WTC11 (cell line): ENCODE results near the gene KIAA1210. TPM values are rescaled to one million over a fixed set of nuclear protein-coding genes. Genes with fewer than 3 reads are reported as not detected.

Experiments used
- ATAC-seq: fragments of 200-7000 bp; cut with Tn5 transposase; 2 replicates; pipeline ENCODE4 v1.10.0; 2021; ENCODE audit warnings: mild to moderate bottlenecking, moderate library complexity
- CTCF ChIA-PET: fragments of 300-600 bp; sonication (Branson Sonifier 250); formaldehyde crosslinking; loops from one replicate; lab custom pipeline; 2021; ENCODE audit warnings: antibody characterized with exemption; lab: Charles Lee
- POLR2A ChIA-PET: fragments of 350-600 bp; sonication (Branson Sonifier 250); formaldehyde crosslinking; loops from one replicate; lab custom pipeline; 2021; ENCODE audit warnings: antibody characterized with exemption; lab: Charles Lee
- DNase-seq: peaks from one replicate; pipeline ENCODE4 v3.0.0; 2021; ENCODE audit warnings: low spot score
- H3K27ac Mint-ChIP-seq: 2 replicates; pipeline ENCODE4 v1.8.0; 2021; ENCODE audit warnings: mixed read lengths
- H3K27me3 Mint-ChIP-seq: 2 replicates; pipeline ENCODE4 v1.8.0; 2021; ENCODE audit warnings: low read depth, mild to moderate bottlenecking, moderate library complexity, mixed read lengths
- H3K36me3 Mint-ChIP-seq: 2 replicates; pipeline ENCODE4 v1.8.0; 2021; ENCODE audit warnings: mixed read lengths
- H3K4me1 Mint-ChIP-seq: 2 replicates; pipeline ENCODE4 v1.8.0; 2022; ENCODE audit warnings: mixed read lengths
- H3K4me3 Mint-ChIP-seq: 2 replicates; pipeline ENCODE4 v1.8.0; 2021; ENCODE audit warnings: mild to moderate bottlenecking, moderate library complexity, mixed read lengths
- H3K9me3 Mint-ChIP-seq: 2 replicates; pipeline ENCODE4 v1.8.0; 2021; ENCODE audit warnings: mixed read lengths
- CBFB ChIP-seq: sonication (generic); formaldehyde crosslinking; IDR thresholded peaks from 2 replicates; pipeline ENCODE4 v1.8.1; 2022; ENCODE audit warnings: mild to moderate bottlenecking, low read depth, missing genetic modification reagents
- ESRRA ChIP-seq: sonication (generic); formaldehyde crosslinking; IDR thresholded peaks from 2 replicates; pipeline ENCODE4 v1.8.1; 2022; ENCODE audit warnings: mild to moderate bottlenecking, missing genetic modification reagents, borderline replicate concordance
- FOXJ3 ChIP-seq: sonication (generic); formaldehyde crosslinking; IDR thresholded peaks from 2 replicates; pipeline ENCODE4 v1.9.0; 2021; ENCODE audit warnings: missing genetic modification reagents, mild to moderate bottlenecking, borderline replicate concordance
- FOXP1 ChIP-seq: sonication (generic); formaldehyde crosslinking; IDR thresholded peaks from 2 replicates; pipeline ENCODE4 v1.8.0; 2022; ENCODE audit warnings: missing genetic modification reagents, mild to moderate bottlenecking, moderate library complexity, borderline replicate concordance
- GRHL2 ChIP-seq: fragments of 250-450 bp; sonication (Bioruptor Pico); IDR thresholded peaks from 2 replicates; pipeline ENCODE4 v1.8.0; 2022; ENCODE audit warnings: mild to moderate bottlenecking, moderate library complexity; ENCODE audit not compliant: insufficient replicate concordance, severe bottlenecking
- MYBL2 ChIP-seq: sonication (generic); formaldehyde crosslinking; IDR thresholded peaks from 2 replicates; pipeline ENCODE4 v1.8.1; 2023; ENCODE audit warnings: mild to moderate bottlenecking, moderate library complexity, missing genetic modification reagents
- NFATC4 ChIP-seq: fragments of 250-450 bp; sonication (Bioruptor Pico); IDR thresholded peaks from 2 replicates; pipeline ENCODE4 v1.9.0; 2021; ENCODE audit warnings: mild to moderate bottlenecking
- NR3C1 ChIP-seq: sonication (generic); formaldehyde crosslinking; conservative IDR thresholded peaks from 2 replicates; pipeline ENCODE4 v1.8.1; 2023; ENCODE audit warnings: low read depth, mild to moderate bottlenecking, missing genetic modification reagents
- PRRX2 ChIP-seq: fragments of 250-450 bp; sonication (Bioruptor Pico); IDR thresholded peaks from 2 replicates; pipeline ENCODE4 v1.8.0; 2021; ENCODE audit warnings: mild to moderate bottlenecking
- SMAD3 ChIP-seq: sonication (generic); formaldehyde crosslinking; IDR thresholded peaks from 2 replicates; pipeline ENCODE4 v1.8.0; 2022; ENCODE audit warnings: missing genetic modification reagents, mild to moderate bottlenecking, borderline replicate concordance
- ZNF138 ChIP-seq: sonication (generic); formaldehyde crosslinking; conservative IDR thresholded peaks from 2 replicates; pipeline ENCODE4 v1.8.1; 2022; ENCODE audit warnings: mild to moderate bottlenecking, moderate library complexity, missing genetic modification reagents
- ZNF396 ChIP-seq: fragments of 250-450 bp; sonication (Bioruptor Pico); IDR thresholded peaks from 2 replicates; pipeline ENCODE4 v1.8.0; 2021; ENCODE audit warnings: mild to moderate bottlenecking, moderate library complexity, borderline replicate concordance
- ZNF671 ChIP-seq: fragments of 250-450 bp; sonication (Bioruptor Pico); IDR thresholded peaks from 2 replicates; pipeline ENCODE4 v1.8.0; 2021; ENCODE audit warnings: mild to moderate bottlenecking
- total RNA-seq: library from RNA; stranded (reverse); gene quantifications from 3 replicates; pipeline ENCODE4 v1.2.3, GENCODE V29; 2021
- TF ChIP-seq, protein P1 (sequence below): sonication (generic); formaldehyde crosslinking; IDR thresholded peaks from 2 replicates; pipeline ENCODE4 v1.8.1; 2022; ENCODE audit warnings: missing genetic modification reagents, borderline replicate concordance
- TF ChIP-seq, protein P2 (sequence below): fragments of 250-450 bp; sonication (Bioruptor Pico); IDR thresholded peaks from 2 replicates; pipeline ENCODE4 v2.1.2; 2022; ENCODE audit warnings: mild to moderate bottlenecking, moderate library complexity
- TF ChIP-seq, protein P3 (sequence below): fragments of 250-450 bp; sonication (Bioruptor Pico); conservative IDR thresholded peaks from 2 replicates; pipeline ENCODE4 v1.9.0; 2021; ENCODE audit warnings: mild to moderate bottlenecking
- TF ChIP-seq, protein P4 (sequence below): sonication (generic); formaldehyde crosslinking; IDR thresholded peaks from 2 replicates; pipeline ENCODE4 v1.8.1; 2023; ENCODE audit warnings: mild to moderate bottlenecking, missing genetic modification reagents, borderline replicate concordance
- TF ChIP-seq, protein P5 (sequence below): sonication (generic); formaldehyde crosslinking; IDR thresholded peaks from 2 replicates; pipeline ENCODE4 v1.8.0; 2022; ENCODE audit warnings: mild to moderate bottlenecking, missing genetic modification reagents
- TF ChIP-seq, protein P6 (sequence below): fragments of 250-450 bp; sonication (Bioruptor Pico); IDR thresholded peaks from 2 replicates; pipeline ENCODE4 v1.9.0; 2021; ENCODE audit warnings: mild to moderate bottlenecking
- TF ChIP-seq, protein P7 (sequence below): sonication (generic); formaldehyde crosslinking; IDR thresholded peaks from 2 replicates; pipeline ENCODE4 v1.8.0; 2023; ENCODE audit warnings: mild to moderate bottlenecking, missing genetic modification reagents

KIAA1210 gene
- total RNA-seq, 1 experiment from 2014 or later = not detected

DNA sequence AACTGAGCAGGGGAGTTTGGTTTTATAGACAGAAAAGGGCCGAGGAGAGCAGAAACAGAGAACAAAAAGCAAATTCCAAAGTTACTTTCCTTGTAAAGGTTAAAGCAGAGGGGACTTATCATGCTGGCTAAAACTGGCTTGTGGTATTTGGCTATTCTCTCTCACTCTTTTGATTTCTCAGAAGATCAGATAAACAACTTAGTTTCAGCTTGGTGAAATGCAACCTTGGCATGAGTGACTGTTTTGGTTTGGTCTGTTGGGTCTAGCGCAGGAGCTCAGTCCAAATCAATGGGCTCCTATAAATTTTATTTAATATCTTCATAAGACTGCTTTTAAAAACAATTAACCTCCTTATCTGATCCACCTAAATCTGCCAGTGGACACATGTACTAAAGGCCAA is 47.3 kb upstream of the KIAA1210 start:
- Mint-ChIP-seq H3K4me3 (no peak overlapping the region), H3K4me1 (no peaks in the 10 kb centered on the region; the same call in 1 of the 2 replicates), H3K27ac (no peak overlapping the region), H3K27me3 (no peaks in the 10 kb centered on the region; the same call in 1 of the 2 replicates), H3K9me3 (no peaks in the 10 kb centered on the region), H3K36me3 (no peaks in the 10 kb centered on the region)
- DNase-seq = no peak
- TF ChIP-seq, protein P1, sequence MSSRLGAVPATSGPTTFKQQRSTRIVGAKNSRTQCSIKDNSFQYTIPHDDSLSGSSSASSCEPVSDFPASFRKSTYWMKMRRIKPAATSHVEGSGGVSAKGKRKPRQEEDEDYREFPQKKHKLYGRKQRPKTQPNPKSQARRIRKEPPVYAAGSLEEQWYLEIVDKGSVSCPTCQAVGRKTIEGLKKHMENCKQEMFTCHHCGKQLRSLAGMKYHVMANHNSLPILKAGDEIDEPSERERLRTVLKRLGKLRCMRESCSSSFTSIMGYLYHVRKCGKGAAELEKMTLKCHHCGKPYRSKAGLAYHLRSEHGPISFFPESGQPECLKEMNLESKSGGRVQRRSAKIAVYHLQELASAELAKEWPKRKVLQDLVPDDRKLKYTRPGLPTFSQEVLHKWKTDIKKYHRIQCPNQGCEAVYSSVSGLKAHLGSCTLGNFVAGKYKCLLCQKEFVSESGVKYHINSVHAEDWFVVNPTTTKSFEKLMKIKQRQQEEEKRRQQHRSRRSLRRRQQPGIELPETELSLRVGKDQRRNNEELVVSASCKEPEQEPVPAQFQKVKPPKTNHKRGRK = no peak
- TF ChIP-seq ZNF671 (no peak), MYBL2 (no peak), NR3C1 (CRISPR knock-in tag) (no peak), FOXJ3 (no peak), ESRRA (CRISPR knock-in tag) (no peak), GRHL2 (CRISPR knock-in tag) (no peak), FOXP1 (CRISPR knock-in tag) (no peak), NFATC4 (CRISPR knock-in tag) (no peak), ZNF396 (CRISPR knock-in tag) (no peak)
- TF ChIP-seq, protein P2, sequence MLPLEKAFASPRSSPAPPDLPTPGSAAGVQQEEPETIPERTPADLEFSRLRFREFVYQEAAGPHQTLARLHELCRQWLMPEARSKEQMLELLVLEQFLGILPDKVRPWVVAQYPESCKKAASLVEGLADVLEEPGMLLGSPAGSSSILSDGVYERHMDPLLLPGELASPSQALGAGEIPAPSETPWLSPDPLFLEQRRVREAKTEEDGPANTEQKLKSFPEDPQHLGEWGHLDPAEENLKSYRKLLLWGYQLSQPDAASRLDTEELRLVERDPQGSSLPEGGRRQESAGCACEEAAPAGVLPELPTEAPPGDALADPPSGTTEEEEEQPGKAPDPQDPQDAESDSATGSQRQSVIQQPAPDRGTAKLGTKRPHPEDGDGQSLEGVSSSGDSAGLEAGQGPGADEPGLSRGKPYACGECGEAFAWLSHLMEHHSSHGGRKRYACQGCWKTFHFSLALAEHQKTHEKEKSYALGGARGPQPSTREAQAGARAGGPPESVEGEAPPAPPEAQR (CRISPR knock-in tag) = no peak
- ATAC-seq = no peak
- POLR2A ChIA-PET = no interaction called here
- CTCF ChIA-PET = no interaction called here

DNA sequence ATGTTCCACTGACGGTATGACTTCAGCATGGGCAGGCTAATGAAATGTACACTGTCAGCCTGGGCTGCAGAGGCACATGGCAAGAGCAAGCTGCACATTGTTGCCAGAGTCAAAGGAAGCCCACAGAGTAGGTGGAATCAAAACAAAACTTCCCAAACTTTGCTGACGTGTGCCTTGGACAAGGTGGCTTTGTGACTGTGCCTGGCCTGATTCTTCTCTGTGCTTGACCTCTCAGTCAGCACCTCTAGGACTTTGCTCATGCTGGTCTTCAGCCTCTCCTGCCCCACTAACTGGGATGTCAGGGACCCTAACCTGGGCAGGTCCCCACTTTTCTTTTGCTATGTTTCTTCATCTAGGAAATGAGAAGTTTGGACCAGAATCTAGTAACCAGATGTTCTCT is 40.5 kb upstream of the KIAA1210 start:
- Mint-ChIP-seq H3K9me3 (no peaks in the 10 kb centered on the region), H3K27ac (no peak overlapping the region), H3K4me3 (no peak overlapping the region), H3K4me1 (no peaks in the 10 kb centered on the region), H3K27me3 (no peaks in the 10 kb centered on the region; the same call in 1 of the 2 replicates), H3K36me3 (no peaks in the 10 kb centered on the region)
- ChIA-PET POLR2A (no interaction called here), CTCF (no interaction called here)
- DNase-seq (no peak), ATAC-seq (no peak)
- TF ChIP-seq, protein P3, sequence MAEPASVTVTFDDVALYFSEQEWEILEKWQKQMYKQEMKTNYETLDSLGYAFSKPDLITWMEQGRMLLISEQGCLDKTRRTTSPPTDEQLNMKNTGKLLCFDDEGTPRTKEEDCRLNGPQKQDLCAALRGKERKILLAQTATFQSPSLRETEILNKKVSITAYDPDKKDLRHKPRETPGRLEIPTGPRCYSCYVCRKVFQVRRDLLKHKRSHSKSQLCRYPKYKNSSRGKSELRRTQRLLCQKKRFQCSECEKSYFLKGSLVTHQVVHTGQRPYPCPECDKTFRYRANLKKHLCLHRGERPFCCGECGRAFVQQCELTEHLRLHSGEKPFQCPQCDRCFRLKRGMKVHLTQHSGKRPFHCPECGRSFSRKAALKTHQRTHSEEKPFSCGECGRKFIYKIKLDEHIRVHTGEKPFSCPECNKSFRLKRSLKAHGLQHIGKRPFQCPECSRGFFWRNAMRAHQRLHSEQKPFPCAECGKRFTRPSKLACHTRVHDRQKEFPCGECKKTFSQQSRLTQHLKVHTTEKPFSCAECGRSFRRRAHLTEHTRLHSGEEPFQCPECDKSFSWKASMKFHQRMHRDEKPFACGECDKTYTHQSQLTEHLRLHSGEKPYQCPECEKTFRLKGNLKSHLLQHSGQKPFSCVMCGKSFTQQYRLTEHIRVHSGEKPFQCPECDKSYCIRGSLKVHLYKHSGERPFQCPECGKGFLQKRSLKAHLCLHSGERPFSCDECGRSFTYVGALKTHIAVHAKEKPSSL (CRISPR knock-in tag) = no peak
- TF ChIP-seq SMAD3 (CRISPR knock-in tag) (no peak), CBFB (CRISPR knock-in tag) (no peak), PRRX2 (CRISPR knock-in tag) (no peak), ZNF138 (no peak), MYBL2 (no peak), ZNF671 (no peak)
- TF ChIP-seq, protein P4, sequence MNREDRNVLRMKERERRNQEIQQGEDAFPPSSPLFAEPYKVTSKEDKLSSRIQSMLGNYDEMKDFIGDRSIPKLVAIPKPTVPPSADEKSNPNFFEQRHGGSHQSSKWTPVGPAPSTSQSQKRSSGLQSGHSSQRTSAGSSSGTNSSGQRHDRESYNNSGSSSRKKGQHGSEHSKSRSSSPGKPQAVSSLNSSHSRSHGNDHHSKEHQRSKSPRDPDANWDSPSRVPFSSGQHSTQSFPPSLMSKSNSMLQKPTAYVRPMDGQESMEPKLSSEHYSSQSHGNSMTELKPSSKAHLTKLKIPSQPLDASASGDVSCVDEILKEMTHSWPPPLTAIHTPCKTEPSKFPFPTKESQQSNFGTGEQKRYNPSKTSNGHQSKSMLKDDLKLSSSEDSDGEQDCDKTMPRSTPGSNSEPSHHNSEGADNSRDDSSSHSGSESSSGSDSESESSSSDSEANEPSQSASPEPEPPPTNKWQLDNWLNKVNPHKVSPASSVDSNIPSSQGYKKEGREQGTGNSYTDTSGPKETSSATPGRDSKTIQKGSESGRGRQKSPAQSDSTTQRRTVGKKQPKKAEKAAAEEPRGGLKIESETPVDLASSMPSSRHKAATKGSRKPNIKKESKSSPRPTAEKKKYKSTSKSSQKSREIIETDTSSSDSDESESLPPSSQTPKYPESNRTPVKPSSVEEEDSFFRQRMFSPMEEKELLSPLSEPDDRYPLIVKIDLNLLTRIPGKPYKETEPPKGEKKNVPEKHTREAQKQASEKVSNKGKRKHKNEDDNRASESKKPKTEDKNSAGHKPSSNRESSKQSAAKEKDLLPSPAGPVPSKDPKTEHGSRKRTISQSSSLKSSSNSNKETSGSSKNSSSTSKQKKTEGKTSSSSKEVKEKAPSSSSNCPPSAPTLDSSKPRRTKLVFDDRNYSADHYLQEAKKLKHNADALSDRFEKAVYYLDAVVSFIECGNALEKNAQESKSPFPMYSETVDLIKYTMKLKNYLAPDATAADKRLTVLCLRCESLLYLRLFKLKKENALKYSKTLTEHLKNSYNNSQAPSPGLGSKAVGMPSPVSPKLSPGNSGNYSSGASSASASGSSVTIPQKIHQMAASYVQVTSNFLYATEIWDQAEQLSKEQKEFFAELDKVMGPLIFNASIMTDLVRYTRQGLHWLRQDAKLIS (CRISPR knock-in tag) = no peak
- TF ChIP-seq, protein P5, sequence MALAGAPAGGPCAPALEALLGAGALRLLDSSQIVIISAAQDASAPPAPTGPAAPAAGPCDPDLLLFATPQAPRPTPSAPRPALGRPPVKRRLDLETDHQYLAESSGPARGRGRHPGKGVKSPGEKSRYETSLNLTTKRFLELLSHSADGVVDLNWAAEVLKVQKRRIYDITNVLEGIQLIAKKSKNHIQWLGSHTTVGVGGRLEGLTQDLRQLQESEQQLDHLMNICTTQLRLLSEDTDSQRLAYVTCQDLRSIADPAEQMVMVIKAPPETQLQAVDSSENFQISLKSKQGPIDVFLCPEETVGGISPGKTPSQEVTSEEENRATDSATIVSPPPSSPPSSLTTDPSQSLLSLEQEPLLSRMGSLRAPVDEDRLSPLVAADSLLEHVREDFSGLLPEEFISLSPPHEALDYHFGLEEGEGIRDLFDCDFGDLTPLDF (CRISPR knock-in tag) = no peak
- TF ChIP-seq, protein P6, sequence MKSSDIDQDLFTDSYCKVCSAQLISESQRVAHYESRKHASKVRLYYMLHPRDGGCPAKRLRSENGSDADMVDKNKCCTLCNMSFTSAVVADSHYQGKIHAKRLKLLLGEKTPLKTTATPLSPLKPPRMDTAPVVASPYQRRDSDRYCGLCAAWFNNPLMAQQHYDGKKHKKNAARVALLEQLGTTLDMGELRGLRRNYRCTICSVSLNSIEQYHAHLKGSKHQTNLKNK (CRISPR knock-in tag) = no peak
- TF ChIP-seq, protein P7, sequence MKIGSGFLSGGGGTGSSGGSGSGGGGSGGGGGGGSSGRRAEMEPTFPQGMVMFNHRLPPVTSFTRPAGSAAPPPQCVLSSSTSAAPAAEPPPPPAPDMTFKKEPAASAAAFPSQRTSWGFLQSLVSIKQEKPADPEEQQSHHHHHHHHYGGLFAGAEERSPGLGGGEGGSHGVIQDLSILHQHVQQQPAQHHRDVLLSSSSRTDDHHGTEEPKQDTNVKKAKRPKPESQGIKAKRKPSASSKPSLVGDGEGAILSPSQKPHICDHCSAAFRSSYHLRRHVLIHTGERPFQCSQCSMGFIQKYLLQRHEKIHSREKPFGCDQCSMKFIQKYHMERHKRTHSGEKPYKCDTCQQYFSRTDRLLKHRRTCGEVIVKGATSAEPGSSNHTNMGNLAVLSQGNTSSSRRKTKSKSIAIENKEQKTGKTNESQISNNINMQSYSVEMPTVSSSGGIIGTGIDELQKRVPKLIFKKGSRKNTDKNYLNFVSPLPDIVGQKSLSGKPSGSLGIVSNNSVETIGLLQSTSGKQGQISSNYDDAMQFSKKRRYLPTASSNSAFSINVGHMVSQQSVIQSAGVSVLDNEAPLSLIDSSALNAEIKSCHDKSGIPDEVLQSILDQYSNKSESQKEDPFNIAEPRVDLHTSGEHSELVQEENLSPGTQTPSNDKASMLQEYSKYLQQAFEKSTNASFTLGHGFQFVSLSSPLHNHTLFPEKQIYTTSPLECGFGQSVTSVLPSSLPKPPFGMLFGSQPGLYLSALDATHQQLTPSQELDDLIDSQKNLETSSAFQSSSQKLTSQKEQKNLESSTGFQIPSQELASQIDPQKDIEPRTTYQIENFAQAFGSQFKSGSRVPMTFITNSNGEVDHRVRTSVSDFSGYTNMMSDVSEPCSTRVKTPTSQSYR (CRISPR knock-in tag) = no peak
- TF ChIP-seq, protein P1 = no peak
